AG04450 (cell line): ENCODE measurements around the gene NDUFC2. TPM values are rescaled to one million over a fixed set of nuclear protein-coding genes. Genes with fewer than 3 reads are reported as not detected.
"Not testable (repeated sequence)": the region's sequence is repeated elsewhere in the genome, so short reads cannot be mapped to it uniquely, and the experiment has no call there.

Experiments used
- CTCF ChIA-PET: fragments of 300-600, 350-600 bp; formaldehyde crosslinking; extraction: SDS; loops from one replicate; lab custom pipeline; 2022; ENCODE audit warnings: antibody characterized with exemption, inconsistent platforms; lab: Charles Lee
- POLR2A ChIA-PET: fragments of 350-600 bp; formaldehyde crosslinking; extraction: SDS; loops from one replicate; lab custom pipeline; 2021; ENCODE audit warnings: antibody characterized with exemption, inconsistent platforms; lab: Yijun Ruan, JAX
- DNase-seq: peaks from one replicate; pipeline ENCODE4 v3.0.0-alpha.2; 2011; ENCODE audit warnings: low read depth, low spot score
- H3K27ac ChIP-seq: one replicate; pipeline ENCODE4 v1.5.1; 2012; ENCODE audit warnings: low read depth, low read length, control low read depth
- H3K27me3 ChIP-seq: one replicate; pipeline ENCODE4 v1.6.0; 2012; ENCODE audit warnings: low read length; ENCODE audit not compliant: control insufficient read depth, insufficient read depth
- H3K4me3 ChIP-seq: 2 replicates; pipeline ENCODE4 v1.5.1; 2011; ENCODE audit warnings: mild to moderate bottlenecking, low read depth, low read length, control low read depth
- H3K9me3 ChIP-seq: 2 replicates; pipeline ENCODE4 v1.5.1; 2012; ENCODE audit warnings: low read length; ENCODE audit not compliant: control insufficient read depth, insufficient read depth
- CTCF ChIP-seq: IDR thresholded peaks from 2 replicates; pipeline ENCODE4 v1.5.1; 2011; ENCODE audit warnings: low read depth, low read length, control low read depth, inconsistent platforms
- polyA plus RNA-seq: library from polyadenylated mRNA; depleted of rRNA; stranded (reverse); fragments of >200 nt; gene quantifications from 2 replicates; pipeline ENCODE4 v1.2.3, GENCODE V29; 2011

Gene NDUFC2
- polyA plus RNA-seq, 1 experiment, result 128 TPM

- no peak overlapping the region for H3K27ac ChIP-seq
- POLR2A ChIA-PET, result no interaction called here
- no peak for TF ChIP-seq CTCF
- H3K9me3 ChIP-seq, result peaks cover 4% of the 10 kb centered on the region; the same call in 1 of the 2 replicates
- DNase-seq, result peak; percentile 13
- CTCF ChIA-PET, result no interaction called here
- no peak overlapping the region for H3K4me3 ChIP-seq
- H3K27me3 ChIP-seq, result no peaks in the 10 kb centered on the region
Measured at GRCh38 chr11:78080818-78081495, 1.3 kb upstream of the NDUFC2 start.

- TF ChIP-seq CTCF, result no peak
- peak overlapping the region; percentile 77 for H3K27ac ChIP-seq
- DNase-seq, result no peak
- H3K27me3 ChIP-seq, result no peaks in the 10 kb centered on the region
- peak overlapping the region; percentile 86 for H3K4me3 ChIP-seq
- ChIA-PET CTCF (interaction anchor here (1.4 to 2.5 kb wide), 2 partner anchors 35 to 484 kb away, joined by 9 to 10 read pairs; no protein-coding TSS in a partner anchor), POLR2A (interaction anchor here (1.5 to 1.6 kb wide), 2 partner anchors 22 to 59 kb away, joined by 3 to 5 read pairs; partner anchors contain the start of gene ALG8)
- peaks cover 4% of the 10 kb centered on the region; the same call in 1 of the 2 replicates for H3K9me3 ChIP-seq
Measured at GRCh38 chr11:78080084-78080817, 589 bp upstream of the NDUFC2 start.

- Histone ChIP-seq H3K9me3 (peaks cover 4% of the 10 kb centered on the region; the same call in 1 of the 2 replicates), H3K27me3 (no peaks in the 10 kb centered on the region), H3K27ac (no peak overlapping the region), H3K4me3 (peak overlapping the region; percentile 86)
- no peak for DNase-seq
- TF ChIP-seq CTCF, result no peak
- ChIA-PET POLR2A (interaction anchor here (0.6 to 1.6 kb wide), 3 partner anchors 12 to 84 kb away, joined by 3 to 5 read pairs (median 3); partner anchors contain the start of genes ALG8 and INTS4), CTCF (interaction anchor here (0.6 to 2.5 kb wide), 6 partner anchors 9 to 486 kb away, joined by 3 to 10 read pairs (median 4); no protein-coding TSS in a partner anchor)
Measured at GRCh38 chr11:78078218-78079167, 1.2 kb downstream of the NDUFC2 start.

- not testable (repeated sequence) for DNase-seq, H3K27ac ChIP-seq, H3K9me3 ChIP-seq, H3K27me3 ChIP-seq
- POLR2A ChIA-PET, result interaction anchor here (0.6 kb wide), 2 partner anchors 13 to 467 kb away, joined by 3 read pairs; no protein-coding TSS in a partner anchor
- CTCF ChIA-PET, result interaction anchor here (1.4 to 2.5 kb wide), 3 partner anchors 31 to 487 kb away, joined by 4 to 10 read pairs (median 5); no protein-coding TSS in a partner anchor
- H3K4me3 ChIP-seq, result peak overlapping the region; percentile 86
Measured at GRCh38 chr11:78077592-78077991, 2.1 kb downstream of the NDUFC2 start.
